Stomach (tissue), 4 donors: Measurements from ENCODE around the gene KIRREL3.

ENCODE experiments used
- CTCF ChIP-seq, 7 experiments: fragments of 450-650 bp in 4 of 7; fragments of 200-600 bp in 3 of 7; sonication (generic) in 3 of 7; IDR thresholded peaks; one replicate each; pipeline ENCODE4 v1.5.1; 2016 to 2019; ENCODE audit warnings: antibody characterized with exemption in 7 of 7, control low read depth in 2 of 7, mild to moderate bottlenecking in 1 of 7
- EP300 ChIP-seq: sonication (generic); formaldehyde crosslinking; IDR thresholded peaks from one replicate; pipeline ENCODE4 v1.6.1; 2017; ENCODE audit warnings: antibody characterized with exemption
- POLR2A ChIP-seq, 4 donors: fragments of 450-650 bp; IDR thresholded peaks; one replicate each; pipeline ENCODE4 v1.6.1; 2016; ENCODE audit warnings: antibody characterized with exemption in 4 of 4, control low read depth in 2 of 4, mild to moderate bottlenecking in 1 of 4, moderate library complexity in 1 of 4

DNA sequence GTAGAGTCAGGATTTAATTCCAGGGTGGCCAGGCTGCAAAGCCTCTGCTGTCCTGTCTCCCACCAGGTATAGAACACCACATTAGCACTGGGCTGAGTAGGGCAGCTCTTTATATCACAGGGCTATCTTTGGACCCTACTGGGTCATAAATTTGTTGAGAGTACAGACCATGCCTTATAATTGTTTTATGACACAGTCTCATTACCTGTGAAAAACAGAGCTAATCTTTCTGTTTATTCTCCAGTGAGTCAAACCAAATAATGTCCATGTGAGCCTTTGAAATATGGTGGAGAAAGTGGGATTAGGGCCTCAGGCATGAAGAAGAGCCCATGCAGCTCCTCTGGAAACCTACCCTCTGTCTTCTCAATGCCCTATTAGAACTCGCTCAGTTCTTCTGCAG lies 49.6 kb upstream of the KIRREL3 start:
- TF ChIP-seq EP300 (no peak), CTCF (IDR thresholded peaks at IDR 0.05) (no peak), POLR2A (IDR thresholded peaks at IDR 0.05) (no peak)
